Fibroblast of skin of left quadriceps (primary cell): Measurements from ENCODE around the gene BDH2.
A peak's percentile ranks its signal among the peaks of the same experiment; 100 is the strongest.

Experiments used
- DNase-seq, 2 experiments: peaks; one replicate each; pipeline ENCODE4 v3.0.0-alpha.2; 2013; ENCODE audit warnings: low read depth in 2 of 2

The BDH2 gene

GRCh38 chr4:103085555-103086196, 14.0 kb downstream of the BDH2 start:
- DNase-seq: no peak

- DNase-seq: no peak
These were observed 20.0 kb downstream of the BDH2 start for GRCh38 chr4:103079621-103080020.

GRCh38 chr4:103076747-103077347, 22.8 kb downstream of the BDH2 start, which contains the start of gene SLC9B2:
TSS of gene SLC9B2 (minus strand) at chr4:103076761. CDS start at chr4:103067550, 9,211 bp downstream.
- DNase-seq: no peak

GRCh38 chr4:103075894-103076746, 23.5 kb downstream of the BDH2 start:
- DNase-seq: peak; percentile 28 to 32

GRCh38 chr4:103075435-103075893, 24.2 kb downstream of the BDH2 start:
- no peak for DNase-seq

- DNase-seq: no peak
These were observed 24.7 kb downstream of the BDH2 start for GRCh38 chr4:103074744-103075434.

GRCh38 chr4:103073792-103074438, 25.7 kb downstream of the BDH2 start:
- no peak for DNase-seq

- DNase-seq: no peak
These were observed 31.6 kb downstream of the BDH2 start for GRCh38 chr4:103067841-103068547.

GRCh38 chr4:103060453-103061148, 39.0 kb downstream of the BDH2 start:
- no peak for DNase-seq

- DNase-seq: no peak
These were observed 45.6 kb downstream of the BDH2 start for GRCh38 chr4:103054030-103054429.

GRCh38 chr4:103052779-103053178, 46.9 kb downstream of the BDH2 start:
- DNase-seq: no peak

- no peak for DNase-seq
These were observed 47.5 kb downstream of the BDH2 start for GRCh38 chr4:103052145-103052544.

GRCh38 chr4:103050736-103051436, 48.7 kb downstream of the BDH2 start:
- no peak for DNase-seq

- DNase-seq: peak in 1 of 2 experiments; percentile 5
These were observed 53.0 kb downstream of the BDH2 start for GRCh38 chr4:103046416-103047290.

GRCh38 chr4:103044183-103044582, 55.5 kb downstream of the BDH2 start:
- DNase-seq: no peak

- no peak for DNase-seq
These were observed 63.5 kb downstream of the BDH2 start for GRCh38 chr4:103036169-103036568.

GRCh38 chr4:103032574-103032973, 67.1 kb downstream of the BDH2 start:
- no peak for DNase-seq

- no peak for DNase-seq
These were observed 68.8 kb downstream of the BDH2 start for GRCh38 chr4:103030791-103031190.

- no peak for DNase-seq
These were observed 70.3 kb downstream of the BDH2 start for GRCh38 chr4:103029300-103029699.
